Epithelial cell of esophagus (primary cell): Measurements from ENCODE around the gene PITX2.

Experiments
- DNase-seq: peaks from one replicate; pipeline ENCODE4 v3.0.0; 2010; ENCODE audit warnings: low read depth
- H3K4me3 ChIP-seq: 2 replicates; pipeline ENCODE4 v1.5.1; 2011; ENCODE audit warnings: mild to moderate bottlenecking, low read length, control low read depth
- CTCF ChIP-seq: IDR thresholded peaks from 2 replicates; pipeline ENCODE4 v1.5.1; 2011; ENCODE audit warnings: low read depth, mild to moderate bottlenecking, low read length, control low read depth, inconsistent platforms; ENCODE audit not compliant: insufficient read depth; ENCODE audit errors: missing control alignments

PITX2 gene

GRCh38 chr4:110636171-110636679, 13.3 kb upstream of the PITX2 start:
- DNase-seq, result no peak

GRCh38 chr4:110635163-110635865, 12.4 kb upstream of the PITX2 start:
- H3K4me3 ChIP-seq, result no peak overlapping the region
- no peak for DNase-seq
- no peak for TF ChIP-seq CTCF

More at GRCh38 chr4:110636171-110636679, 13.3 kb upstream of the PITX2 start:
- no peak for TF ChIP-seq CTCF
- no peak overlapping the region for H3K4me3 ChIP-seq

- DNase-seq, result no peak
- no peak for TF ChIP-seq CTCF
- no peak overlapping the region for H3K4me3 ChIP-seq
Measured at GRCh38 chr4:110634350-110635162, 11.7 kb upstream of the PITX2 start.

GRCh38 chr4:110633358-110634341, 10.8 kb upstream of the PITX2 start:
- TF ChIP-seq CTCF, result no peak
- no peak overlapping the region for H3K4me3 ChIP-seq

GRCh38 chr4:110632506-110633357, 9.9 kb upstream of the PITX2 start:
- H3K4me3 ChIP-seq, result no peak overlapping the region
- no peak for TF ChIP-seq CTCF
- no peak for DNase-seq

More at GRCh38 chr4:110633358-110634341, 10.8 kb upstream of the PITX2 start:
- DNase-seq, result no peak
